Neural cell (in vitro differentiated cells): ENCODE measurements around the gene RFPL2. TPM values are rescaled to one million over a fixed set of nuclear protein-coding genes. Genes with fewer than 3 reads are reported as not detected.

Experiments
- H2AFZ ChIP-seq: fragments of 200-600, 300-800 bp; sonication (generic), shearing (Covaris generic); 2 replicates; pipeline ENCODE4 v1.6.0; 2014; ENCODE audit warnings: low read depth, mild to moderate bottlenecking, antibody characterized with exemption, low read length, moderate library complexity
- H3F3A ChIP-seq: fragments of 200-600 bp; shearing (Covaris generic); 2 replicates; pipeline ENCODE4 v1.6.1; 2016; ENCODE audit warnings: mild to moderate bottlenecking, moderate library complexity, mixed read lengths, antibody characterized with exemption, low read length; ENCODE audit not compliant: insufficient read depth, poor library complexity, severe bottlenecking
- H3K27ac ChIP-seq: fragments of 200-600, 300-800 bp; sonication (generic), shearing (Covaris generic); 2 replicates; pipeline ENCODE4 v1.5.1; 2014; ENCODE audit warnings: mild to moderate bottlenecking, low read length, moderate library complexity
- H3K27me3 ChIP-seq: fragments of 300-800, 200-600 bp; sonication (generic), shearing (Covaris generic); 2 replicates; pipeline ENCODE4 v1.6.0; 2014; ENCODE audit warnings: mild to moderate bottlenecking, low read depth, low read length, moderate library complexity; ENCODE audit not compliant: insufficient read depth
- H3K36me3 ChIP-seq: fragments of 300-800, 200-600 bp; sonication (generic), shearing (Covaris generic); 2 replicates; pipeline ENCODE4 v1.5.1; 2014; ENCODE audit warnings: mild to moderate bottlenecking, antibody characterized with exemption, low read length, moderate library complexity; ENCODE audit not compliant: insufficient read depth
- H3K4me2 ChIP-seq: fragments of 300-800, 200-600 bp; sonication (generic), shearing (Covaris generic); 2 replicates; pipeline ENCODE4 v1.6.0; 2014; ENCODE audit warnings: mild to moderate bottlenecking, low read length
- H3K4me3 ChIP-seq: fragments of 300-800, 200-600 bp; sonication (generic), shearing (Covaris generic); 2 replicates; pipeline ENCODE4 v1.5.1; 2014; ENCODE audit warnings: mild to moderate bottlenecking, low read length, moderate library complexity
- H3K79me2 ChIP-seq: fragments of 200-600 bp; shearing (Covaris generic); replicated peaks from 2 replicates; pipeline ENCODE4 v1.6.0; 2014; ENCODE audit warnings: mild to moderate bottlenecking, low read length, moderate library complexity; ENCODE audit not compliant: insufficient read depth
- H3K9ac ChIP-seq: fragments of 300-800, 200-600 bp; sonication (generic), shearing (Covaris generic); 2 replicates; pipeline ENCODE4 v1.6.1; 2016; ENCODE audit warnings: mild to moderate bottlenecking, low read length, mixed read lengths
- H3K9me2 ChIP-seq: fragments of 200-600 bp; shearing (Covaris generic); 2 replicates; pipeline ENCODE4 v1.6.1; 2016; ENCODE audit warnings: mild to moderate bottlenecking, low read length, mixed read lengths; ENCODE audit not compliant: insufficient read depth
- H3K9me3 ChIP-seq: fragments of 200-600, 300-800 bp; sonication (generic), shearing (Covaris generic); 2 replicates; pipeline ENCODE4 v1.6.1; 2016; ENCODE audit warnings: mild to moderate bottlenecking, mixed run types, low read length, moderate library complexity, mixed read lengths
- H4K20me1 ChIP-seq: fragments of 200-600 bp; shearing (Covaris generic); 2 replicates; pipeline ENCODE4 v1.6.1; 2016; ENCODE audit warnings: mild to moderate bottlenecking, mixed run types; ENCODE audit not compliant: insufficient read depth
- EP300 ChIP-seq: fragments of 450-650 bp; conservative IDR thresholded peaks from 2 replicates; pipeline ENCODE4 v1.6.1; 2014; ENCODE audit warnings: antibody characterized with exemption, mild to moderate bottlenecking, moderate library complexity; ENCODE audit not compliant: poor library complexity, severe bottlenecking
- EZH2 ChIP-seq: fragments of 200-600, 300-800 bp; shearing (Covaris generic), sonication (generic); IDR thresholded peaks from 2 replicates; pipeline ENCODE4 v1.6.1; 2014; ENCODE audit warnings: antibody characterized with exemption, low read length, borderline replicate concordance, mild to moderate bottlenecking; ENCODE audit not compliant: insufficient read depth, poor library complexity, severe bottlenecking
- MXI1 ChIP-seq: fragments of 450-650 bp; conservative IDR thresholded peaks from 2 replicates; pipeline ENCODE4 v1.6.1; 2014; ENCODE audit warnings: antibody characterized with exemption, mild to moderate bottlenecking; ENCODE audit not compliant: poor library complexity, severe bottlenecking
- POLR2AphosphoS5 ChIP-seq: IDR thresholded peaks from 2 replicates; pipeline ENCODE4 v1.6.1; 2012
- RAD21 ChIP-seq: fragments of 450-650 bp; conservative IDR thresholded peaks from 2 replicates; pipeline ENCODE4 v1.6.1; 2014; ENCODE audit warnings: antibody characterized with exemption, mild to moderate bottlenecking, moderate library complexity
- SMC3 ChIP-seq: fragments of 450-650 bp; conservative IDR thresholded peaks from 2 replicates; pipeline ENCODE4 v1.6.1; 2014; ENCODE audit warnings: antibody characterized with exemption, mild to moderate bottlenecking, moderate library complexity; ENCODE audit not compliant: poor library complexity
- TAF1 ChIP-seq: IDR thresholded peaks from 2 replicates; pipeline ENCODE4 v1.6.1; 2012; ENCODE audit warnings: low read depth
- polyA plus RNA-seq: library from polyadenylated mRNA; depleted of rRNA; stranded (reverse); fragments of >200 nt; gene quantifications from 2 replicates; pipeline ENCODE4 v1.2.3, GENCODE V29; 2014
- TF ChIP-seq, protein P1 (sequence below): IDR thresholded peaks from 2 replicates; pipeline ENCODE4 v1.6.1; 2012; ENCODE audit warnings: borderline replicate concordance
- TF ChIP-seq, protein P2 (sequence below): fragments of 450-650 bp; IDR thresholded peaks from 2 replicates; pipeline ENCODE4 v1.5.1; 2014; ENCODE audit warnings: antibody characterized with exemption, mild to moderate bottlenecking, moderate library complexity; ENCODE audit not compliant: poor library complexity, severe bottlenecking

The RFPL2 gene
- polyA plus RNA-seq, 1 donor from 2014 or later = 9.7 TPM

DNA sequence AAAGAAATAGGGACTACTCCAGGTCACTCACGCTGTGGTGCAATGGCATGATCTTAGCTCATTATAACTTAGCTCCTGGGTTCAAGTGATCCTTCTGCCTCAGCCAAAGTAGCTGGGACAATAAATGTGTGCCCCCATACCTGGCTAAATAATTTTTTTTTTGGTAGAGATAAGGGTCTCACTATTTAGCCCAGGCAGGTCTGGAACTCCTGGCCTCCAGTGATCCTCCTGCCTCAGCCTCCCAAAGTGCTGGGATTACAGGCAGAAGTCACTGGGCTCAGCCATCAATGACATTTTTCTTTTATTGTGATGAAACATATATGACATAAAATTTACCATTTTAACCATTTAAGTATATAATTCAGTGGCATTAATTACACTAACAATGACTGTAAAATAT is 39.7 kb upstream of the RFPL2 start:
- no peaks in the 10 kb centered on the region for H3K27me3 ChIP-seq
- no peaks in the 10 kb centered on the region for H3K36me3 ChIP-seq
- no peaks in the 10 kb centered on the region for H3K9me2 ChIP-seq
- no peak overlapping the region for H3K4me2 ChIP-seq
- H3K4me3 ChIP-seq = no peak overlapping the region
- no peaks in the 10 kb centered on the region for H3K79me2 ChIP-seq
- H2AFZ ChIP-seq = no peak overlapping the region
- TF ChIP-seq EP300 (no peak), SMC3 (no peak), TAF1 (no peak), MXI1 (no peak), EZH2 (no peak), POLR2AphosphoS5 (no peak), RAD21 (no peak)
- TF ChIP-seq, protein P1, sequence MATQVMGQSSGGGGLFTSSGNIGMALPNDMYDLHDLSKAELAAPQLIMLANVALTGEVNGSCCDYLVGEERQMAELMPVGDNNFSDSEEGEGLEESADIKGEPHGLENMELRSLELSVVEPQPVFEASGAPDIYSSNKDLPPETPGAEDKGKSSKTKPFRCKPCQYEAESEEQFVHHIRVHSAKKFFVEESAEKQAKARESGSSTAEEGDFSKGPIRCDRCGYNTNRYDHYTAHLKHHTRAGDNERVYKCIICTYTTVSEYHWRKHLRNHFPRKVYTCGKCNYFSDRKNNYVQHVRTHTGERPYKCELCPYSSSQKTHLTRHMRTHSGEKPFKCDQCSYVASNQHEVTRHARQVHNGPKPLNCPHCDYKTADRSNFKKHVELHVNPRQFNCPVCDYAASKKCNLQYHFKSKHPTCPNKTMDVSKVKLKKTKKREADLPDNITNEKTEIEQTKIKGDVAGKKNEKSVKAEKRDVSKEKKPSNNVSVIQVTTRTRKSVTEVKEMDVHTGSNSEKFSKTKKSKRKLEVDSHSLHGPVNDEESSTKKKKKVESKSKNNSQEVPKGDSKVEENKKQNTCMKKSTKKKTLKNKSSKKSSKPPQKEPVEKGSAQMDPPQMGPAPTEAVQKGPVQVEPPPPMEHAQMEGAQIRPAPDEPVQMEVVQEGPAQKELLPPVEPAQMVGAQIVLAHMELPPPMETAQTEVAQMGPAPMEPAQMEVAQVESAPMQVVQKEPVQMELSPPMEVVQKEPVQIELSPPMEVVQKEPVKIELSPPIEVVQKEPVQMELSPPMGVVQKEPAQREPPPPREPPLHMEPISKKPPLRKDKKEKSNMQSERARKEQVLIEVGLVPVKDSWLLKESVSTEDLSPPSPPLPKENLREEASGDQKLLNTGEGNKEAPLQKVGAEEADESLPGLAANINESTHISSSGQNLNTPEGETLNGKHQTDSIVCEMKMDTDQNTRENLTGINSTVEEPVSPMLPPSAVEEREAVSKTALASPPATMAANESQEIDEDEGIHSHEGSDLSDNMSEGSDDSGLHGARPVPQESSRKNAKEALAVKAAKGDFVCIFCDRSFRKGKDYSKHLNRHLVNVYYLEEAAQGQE = no peak
- TF ChIP-seq, protein P2, sequence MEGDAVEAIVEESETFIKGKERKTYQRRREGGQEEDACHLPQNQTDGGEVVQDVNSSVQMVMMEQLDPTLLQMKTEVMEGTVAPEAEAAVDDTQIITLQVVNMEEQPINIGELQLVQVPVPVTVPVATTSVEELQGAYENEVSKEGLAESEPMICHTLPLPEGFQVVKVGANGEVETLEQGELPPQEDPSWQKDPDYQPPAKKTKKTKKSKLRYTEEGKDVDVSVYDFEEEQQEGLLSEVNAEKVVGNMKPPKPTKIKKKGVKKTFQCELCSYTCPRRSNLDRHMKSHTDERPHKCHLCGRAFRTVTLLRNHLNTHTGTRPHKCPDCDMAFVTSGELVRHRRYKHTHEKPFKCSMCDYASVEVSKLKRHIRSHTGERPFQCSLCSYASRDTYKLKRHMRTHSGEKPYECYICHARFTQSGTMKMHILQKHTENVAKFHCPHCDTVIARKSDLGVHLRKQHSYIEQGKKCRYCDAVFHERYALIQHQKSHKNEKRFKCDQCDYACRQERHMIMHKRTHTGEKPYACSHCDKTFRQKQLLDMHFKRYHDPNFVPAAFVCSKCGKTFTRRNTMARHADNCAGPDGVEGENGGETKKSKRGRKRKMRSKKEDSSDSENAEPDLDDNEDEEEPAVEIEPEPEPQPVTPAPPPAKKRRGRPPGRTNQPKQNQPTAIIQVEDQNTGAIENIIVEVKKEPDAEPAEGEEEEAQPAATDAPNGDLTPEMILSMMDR = no peak
- no peaks in the 10 kb centered on the region for H3F3A ChIP-seq
- H3K27ac ChIP-seq = no peak overlapping the region
- no peaks in the 10 kb centered on the region for H4K20me1 ChIP-seq
- H3K9me3 ChIP-seq = no peaks in the 10 kb centered on the region
- no peak overlapping the region for H3K9ac ChIP-seq

DNA sequence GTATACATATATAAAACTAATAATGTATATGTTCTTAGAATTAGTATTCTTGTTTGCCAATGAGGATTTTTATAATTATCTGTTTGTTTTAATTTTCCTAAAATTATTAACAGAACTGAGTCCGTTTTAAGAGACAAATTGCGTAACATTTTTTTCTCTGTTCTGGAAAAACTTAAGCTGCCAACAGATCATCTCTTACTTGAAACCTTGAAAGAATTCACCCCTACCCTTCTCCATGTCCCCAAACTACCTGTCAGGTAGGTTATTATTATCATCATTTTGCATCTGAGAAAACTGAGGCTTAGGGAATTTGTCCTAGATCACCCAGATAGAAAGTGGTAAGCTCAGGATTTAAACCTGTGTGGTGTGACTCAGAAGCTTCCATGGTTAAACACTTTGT is 35.6 kb upstream of the RFPL2 start:
- Histone ChIP-seq H3K27me3 (no peaks in the 10 kb centered on the region), H3K4me2 (no peak overlapping the region), H3K27ac (no peak overlapping the region), H3K9me2 (no peaks in the 10 kb centered on the region), H3K36me3 (no peaks in the 10 kb centered on the region), H3K4me3 (no peak overlapping the region), H3K9me3 (no peaks in the 10 kb centered on the region), H4K20me1 (no peaks in the 10 kb centered on the region), H3K79me2 (no peaks in the 10 kb centered on the region), H2AFZ (no peak overlapping the region), H3F3A (no peaks in the 10 kb centered on the region), H3K9ac (no peak overlapping the region)
- TF ChIP-seq EP300 = no peak
- no peak for TF ChIP-seq SMC3
- TF ChIP-seq, protein P1 = no peak
- TF ChIP-seq, protein P2 = no peak
- TF ChIP-seq MXI1 = no peak
- no peak for TF ChIP-seq TAF1
